Small intestine (tissue), 7 donors: ENCODE measurements around the gene ZCCHC13. TPM values are rescaled to one million over a fixed set of nuclear protein-coding genes. Genes with fewer than 3 reads are reported as not detected.

Experiments used
- DNase-seq, 2 donors: peaks; one replicate each; pipeline versions ENCODE4 v3.0.0 to v3.0.0-alpha.2; 2013
- FAIRE-seq: peaks from 2 replicates; lab custom pipeline; 2012; peaks lifted over from hg19 to GRCh38; lab: Jason Lieb, UNC
- H3K27ac ChIP-seq, 3 donors: one replicate each; pipeline ENCODE4 v1.5.1; 2013; ENCODE audit warnings: low read length in 2 of 3, mild to moderate bottlenecking in 2 of 3, control low read depth in 1 of 3, inconsistent platforms in 1 of 3, low read depth in 1 of 3, moderate library complexity in 1 of 3
- H3K27me3 ChIP-seq, 3 donors: one replicate each; pipeline ENCODE4 v1.6.1; 2013; ENCODE audit warnings: low read length in 3 of 3, inconsistent platforms in 1 of 3; ENCODE audit not compliant: control insufficient read depth in 3 of 3, insufficient read depth in 3 of 3
- H3K36me3 ChIP-seq, 3 donors: one replicate each; pipeline ENCODE4 v1.6.1; 2013; ENCODE audit warnings: low read length in 3 of 3, inconsistent platforms in 1 of 3, low read depth in 1 of 3, mild to moderate bottlenecking in 1 of 3, moderate library complexity in 1 of 3; ENCODE audit not compliant: control insufficient read depth in 3 of 3, insufficient read depth in 2 of 3
- H3K4me1 ChIP-seq, 3 donors: one replicate each; pipeline ENCODE4 v1.6.1; 2013; ENCODE audit warnings: low read length in 2 of 3, inconsistent platforms in 1 of 3, low read depth in 1 of 3, mild to moderate bottlenecking in 1 of 3, moderate library complexity in 1 of 3; ENCODE audit not compliant: control insufficient read depth in 3 of 3, insufficient read depth in 2 of 3
- H3K4me3 ChIP-seq, 3 donors: one replicate each; pipeline ENCODE4 v1.5.1; 2013; ENCODE audit warnings: low read length in 3 of 3, control low read depth in 1 of 3, inconsistent platforms in 1 of 3, low read depth in 1 of 3, mild to moderate bottlenecking in 1 of 3, moderate library complexity in 1 of 3
- H3K9me3 ChIP-seq, 2 donors: one replicate each; pipeline ENCODE4 v1.6.1; 2013; ENCODE audit warnings: low read depth in 1 of 2, low read length in 1 of 2; ENCODE audit not compliant: control insufficient read depth in 2 of 2, insufficient read depth in 1 of 2
- WGBS, 3 donors: extraction: QIAGEN DNeasy Blood & Tissue Kit; methylation state at CpG; one replicate each; pipeline ENCODE4 v1.1.7; 2013; 5-methylcytosine and 5-hydroxymethylcytosine counted together
- polyA plus RNA-seq, 4 donors: library from polyadenylated mRNA; stranded (reverse) in 3 of 4; unstranded in 1 of 4; fragments of 200-250 nt in 3 of 4; fragments of 120-200 nt in 1 of 4; gene quantifications; one replicate each; pipeline versions ENCODE4 v1.2.1 to v1.2.3, GENCODE V29; 2013
- donor health status: healthy with polysubstance abuse.
- donor health status: control.
- donor health status: control.
- donor health status: Bipolar disorder and iron deficiency.
- donor health status: healthy.

The ZCCHC13 gene
- polyA plus RNA-seq, 4 donors: not detected

DNA sequence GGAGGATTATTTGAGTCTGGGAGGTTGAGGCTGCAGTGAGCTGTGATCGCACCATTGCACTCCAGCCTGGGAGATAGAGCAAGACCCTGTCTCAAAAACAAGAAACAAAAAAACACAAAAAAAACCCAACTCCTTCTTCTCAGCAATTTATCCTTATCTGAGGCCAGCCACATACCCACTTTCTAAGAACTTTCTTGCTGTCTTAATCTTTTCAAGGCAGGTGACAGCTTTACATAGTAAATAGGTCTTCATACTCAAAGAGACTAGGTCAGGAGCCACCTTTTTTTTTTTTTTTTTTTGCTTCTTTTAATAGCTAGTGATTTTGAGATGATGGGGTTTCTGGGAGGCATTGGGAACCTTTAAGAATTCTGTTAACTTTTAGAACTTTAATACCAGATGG, 26.1 kb upstream of the ZCCHC13 start:
- no peaks in the 10 kb centered on the region for H3K4me1 ChIP-seq
- H3K27ac ChIP-seq: no peak overlapping the region
- H3K36me3 ChIP-seq: peaks cover 0 to 34% (median 4%) of the 10 kb centered on the region in 3 donors
- FAIRE-seq (no peak), DNase-seq (no peak)
- H3K4me3 ChIP-seq: no peak overlapping the region
- H3K9me3 ChIP-seq: no peaks in the 10 kb centered on the region
- 95 to 100% (median 100%) methylated on average over 1 of the region's 1 CpG for WGBS, 3 donors
- H3K27me3 ChIP-seq: no peaks in the 10 kb centered on the region

DNA sequence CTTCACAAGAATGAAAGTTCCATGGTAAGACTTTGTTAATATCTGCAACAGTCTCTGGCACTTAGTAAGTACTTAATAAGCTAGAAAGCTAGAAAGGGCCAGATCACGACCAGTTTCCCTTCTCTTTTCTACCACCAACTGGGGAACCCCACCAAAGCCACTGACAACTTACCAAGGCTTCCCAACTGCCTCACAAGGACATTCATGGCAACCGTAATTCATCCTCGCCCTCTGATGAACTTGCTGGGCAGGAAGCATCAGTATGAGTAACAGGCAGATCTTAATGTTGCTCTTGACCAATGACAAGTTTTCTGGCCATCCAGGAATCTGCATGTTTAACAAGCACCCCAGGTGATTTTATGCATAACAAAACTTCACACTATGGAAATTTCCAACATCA, 23.2 kb upstream of the ZCCHC13 start:
- no peaks in the 10 kb centered on the region for H3K27me3 ChIP-seq
- H3K9me3 ChIP-seq: no peaks in the 10 kb centered on the region
- H3K4me3 ChIP-seq: no peak overlapping the region
- no peak overlapping the region for H3K27ac ChIP-seq
- DNase-seq (no peak), FAIRE-seq (no peak)
- no peaks in the 10 kb centered on the region for H3K4me1 ChIP-seq
- peaks cover 0 to 23% (median 4%) of the 10 kb centered on the region in 3 donors for H3K36me3 ChIP-seq
- 65 to 92% (median 79%) methylated on average over 3 of the region's 3 CpGs for WGBS, 3 donors

DNA sequence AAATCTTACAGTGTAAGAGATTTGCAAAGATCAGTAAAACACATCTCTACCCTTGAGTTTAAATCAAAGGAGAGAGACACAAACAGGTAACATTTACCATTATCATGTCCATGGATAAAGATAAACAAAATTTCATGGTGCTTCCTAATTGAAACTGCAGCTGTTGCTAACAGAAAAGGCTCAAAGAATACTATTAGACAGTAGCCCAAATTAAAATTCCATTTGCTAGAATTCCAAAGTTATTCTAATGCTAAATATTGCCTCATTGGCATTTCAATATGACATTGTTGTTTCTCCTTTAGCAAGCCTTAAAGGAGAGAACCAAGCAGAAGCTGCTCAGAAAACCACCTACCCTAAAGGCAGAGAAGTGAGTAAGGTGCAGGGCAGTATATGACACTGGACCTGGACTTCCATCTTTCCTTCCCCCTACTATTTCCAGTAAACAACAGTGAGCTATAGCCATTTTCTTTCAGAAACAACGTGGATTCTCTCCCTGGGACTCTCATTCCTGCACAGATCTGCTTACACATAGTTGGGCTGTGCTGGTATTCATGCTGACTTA, 19.5 kb upstream of the ZCCHC13 start:
- Histone ChIP-seq H3K4me3 (no peak overlapping the region), H3K27me3 (no peaks in the 10 kb centered on the region), H3K9me3 (no peaks in the 10 kb centered on the region), H3K4me1 (no peaks in the 10 kb centered on the region), H3K27ac (no peak overlapping the region), H3K36me3 (peaks cover 1 to 17% (median 3%) of the 10 kb centered on the region in 3 donors)
- 28 to 42% (median 29%) methylated on average over 1 of the region's 1 CpG for WGBS, 3 donors
- FAIRE-seq (no peak), DNase-seq (no peak)

DNA sequence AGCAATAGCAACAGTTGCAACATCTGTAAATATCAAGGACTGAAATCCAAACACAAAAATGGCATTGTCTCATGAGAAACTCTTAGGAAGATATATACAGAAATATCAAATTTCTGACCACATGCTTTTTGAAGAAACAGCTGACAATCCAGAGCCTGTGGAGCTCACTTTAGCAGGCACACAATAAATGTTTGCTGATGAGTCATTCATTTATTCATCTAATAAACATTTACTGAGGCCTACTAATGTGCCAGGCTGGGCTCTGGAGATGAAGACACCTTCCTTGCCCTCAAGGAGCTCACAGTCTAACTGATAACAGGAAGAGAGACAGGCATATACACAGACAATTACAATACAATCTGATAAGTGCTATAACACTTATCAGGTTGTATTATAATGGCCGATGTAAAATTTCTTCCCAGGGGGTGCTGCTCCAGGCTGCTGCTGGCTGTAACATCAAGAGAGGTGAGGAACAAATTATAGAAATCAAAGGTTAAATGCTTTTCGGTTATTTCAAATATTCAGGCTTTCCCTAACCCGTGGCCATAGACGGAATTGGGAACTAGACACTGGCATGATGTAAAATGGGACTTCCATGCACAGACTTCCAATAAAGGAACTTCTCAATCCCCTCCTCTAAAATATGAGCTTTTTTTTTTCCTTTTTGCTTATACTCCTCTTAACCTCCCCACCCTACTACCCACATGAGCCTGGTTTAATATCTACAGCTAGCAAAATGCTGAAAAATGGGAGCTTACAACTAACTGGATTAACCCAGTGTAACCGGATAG, 16.8 kb upstream of the ZCCHC13 start:
- H3K4me1 ChIP-seq: no peaks in the 10 kb centered on the region
- H3K9me3 ChIP-seq: no peaks in the 10 kb centered on the region
- DNase-seq (peak in 1 of 2 donors; percentile 5), FAIRE-seq (no peak)
- peaks cover 0 to 15% (median 3%) of the 10 kb centered on the region in 3 donors for H3K36me3 ChIP-seq
- no peak overlapping the region for H3K4me3 ChIP-seq
- no peak overlapping the region for H3K27ac ChIP-seq
- H3K27me3 ChIP-seq: no peaks in the 10 kb centered on the region
- WGBS, 3 donors: 76 to 86% (median 84%) methylated on average over 5 of the region's 5 CpGs

GRCh38 chrX:74291577-74291963, 12.4 kb upstream of the ZCCHC13 start:
- peaks cover 0 to 8% (median 0%) of the 10 kb centered on the region in 3 donors for H3K36me3 ChIP-seq
- peak overlapping the region; percentile 54 to 82 (median 66) for H3K4me3 ChIP-seq
- H3K27ac ChIP-seq: peak overlapping the region; percentile 77 to 93 (median 90)
- no peak for FAIRE-seq
- H3K4me1 ChIP-seq: no peaks in the 10 kb centered on the region
- no peaks in the 10 kb centered on the region for H3K27me3 ChIP-seq
- 0 to 21% (median 4%) methylated on average over 6 of the region's 6 CpGs for WGBS, 3 donors
- DNase-seq: peak; percentile 39 to 42
- no peaks in the 10 kb centered on the region for H3K9me3 ChIP-seq

DNA sequence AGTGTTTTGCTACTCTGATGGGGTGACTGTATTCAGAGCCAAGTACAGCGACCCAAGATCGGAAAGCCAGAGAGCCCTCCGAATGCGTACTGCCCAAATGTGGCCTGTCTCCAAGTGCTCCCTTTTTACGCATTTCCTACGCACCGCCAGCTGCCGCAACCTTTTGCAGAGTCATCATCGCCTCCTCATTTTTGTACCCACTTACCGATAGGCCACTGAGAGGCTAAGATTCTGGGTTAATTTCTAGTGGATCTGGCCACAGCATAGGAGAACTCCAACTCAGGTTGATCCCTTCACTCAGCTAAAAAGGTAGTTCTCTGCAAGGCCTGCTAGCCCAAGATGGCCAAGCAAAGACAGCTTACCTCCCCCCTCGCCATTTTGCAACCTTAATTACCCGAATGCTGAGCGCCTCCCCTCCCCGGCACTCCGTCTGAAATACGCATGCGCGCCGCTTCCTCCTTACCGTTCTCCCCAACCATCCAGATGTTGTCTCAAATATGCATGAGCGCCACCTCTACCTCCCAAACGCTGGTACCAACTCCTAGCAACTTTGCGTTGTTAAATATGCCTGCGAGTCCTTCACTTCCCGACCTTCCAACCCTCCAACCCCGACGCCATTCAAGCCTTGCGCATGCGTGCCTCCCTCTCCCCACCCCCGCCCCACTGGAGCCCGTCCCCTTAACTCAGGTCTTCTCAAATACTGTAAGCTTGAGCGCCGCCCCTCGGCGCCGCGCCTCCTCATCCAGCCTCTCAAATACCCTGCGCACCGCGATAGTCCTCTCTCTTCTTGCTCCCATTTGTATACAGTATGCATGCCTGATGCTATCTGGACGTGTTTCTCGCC, 11.8 kb upstream of the ZCCHC13 start:
- Histone ChIP-seq H3K4me3 (peak overlapping the region; percentile 54 to 82 (median 66)), H3K27me3 (no peaks in the 10 kb centered on the region), H3K4me1 (no peaks in the 10 kb centered on the region), H3K27ac (peak overlapping the region; percentile 77 to 93 (median 90)), H3K36me3 (peaks cover 0 to 5% (median 0%) of the 10 kb centered on the region in 3 donors), H3K9me3 (no peaks in the 10 kb centered on the region)
- no peak for FAIRE-seq
- DNase-seq: peak; percentile 89 to 93
- 1 to 32% (median 11%) methylated on average over 38 to 42 of the region's 42 CpGs for WGBS, 3 donors

DNA sequence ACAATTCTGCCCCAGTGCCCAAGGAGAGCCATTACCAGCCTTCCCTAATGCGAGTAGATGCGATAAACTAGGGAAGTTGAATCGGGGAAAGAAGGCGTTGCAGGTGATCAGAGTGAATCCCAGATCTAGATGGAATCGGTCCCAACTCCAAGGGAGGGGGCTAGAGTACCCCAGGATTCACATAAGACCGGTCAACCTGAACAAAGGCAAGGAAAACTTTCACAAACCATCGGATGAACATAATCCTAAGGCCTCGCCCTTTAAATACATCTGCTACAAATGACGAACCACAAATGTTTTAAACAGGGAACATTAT, 11.2 kb upstream of the ZCCHC13 start:
- Histone ChIP-seq H3K9me3 (no peaks in the 10 kb centered on the region), H3K27ac (peak overlapping the region in 2 of 3 donors; percentile 86 to 93), H3K36me3 (peaks cover 0 to 4% (median 0%) of the 10 kb centered on the region in 3 donors), H3K4me3 (peak overlapping the region; percentile 54 to 82 (median 66)), H3K27me3 (no peaks in the 10 kb centered on the region), H3K4me1 (no peaks in the 10 kb centered on the region)
- 0 to 31% (median 14%) methylated on average over 9 of the region's 9 CpGs for WGBS, 3 donors
- no peak for FAIRE-seq
- DNase-seq: no peak

DNA sequence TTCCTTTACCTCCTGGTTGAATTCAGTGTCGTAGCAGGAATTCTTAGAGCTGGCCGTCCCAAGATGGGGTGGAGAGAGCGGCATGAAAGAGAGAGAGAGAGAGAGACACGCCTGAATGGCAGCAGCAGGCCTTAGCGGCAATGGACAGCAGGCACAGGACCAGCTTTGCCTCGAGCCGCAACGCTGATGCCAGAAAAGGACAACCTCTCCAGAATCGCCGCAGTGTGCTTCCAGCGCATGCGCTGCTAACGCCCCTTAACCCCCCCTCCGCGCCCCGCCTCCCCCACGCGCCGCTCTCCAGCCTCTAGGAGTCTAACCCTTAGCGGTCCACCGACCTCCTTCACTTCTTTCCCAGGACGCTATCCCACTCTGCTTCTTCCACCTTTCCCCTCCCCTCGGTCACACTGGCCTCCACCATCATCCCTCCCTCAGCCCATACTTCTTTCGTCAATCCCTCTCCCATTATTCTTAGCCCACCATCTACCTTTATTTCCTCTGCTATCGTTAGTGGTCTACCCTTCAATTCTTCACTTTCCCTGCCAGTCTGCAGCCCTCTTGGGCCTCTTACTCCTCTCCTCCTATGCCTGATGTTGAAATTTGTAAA, 10.5 kb upstream of the ZCCHC13 start:
- Histone ChIP-seq H3K36me3 (peaks cover 0 to 4% (median 0%) of the 10 kb centered on the region in 3 donors), H3K27ac (peak overlapping the region in 2 of 3 donors; percentile 86 to 93), H3K9me3 (no peaks in the 10 kb centered on the region), H3K4me3 (peak overlapping the region in 2 of 3 donors; percentile 66 to 82), H3K27me3 (no peaks in the 10 kb centered on the region), H3K4me1 (no peaks in the 10 kb centered on the region)
- peak; percentile 61 to 73 for DNase-seq
- 2 to 34% (median 9%) methylated on average over 11 to 25 of the region's 25 CpGs for WGBS, 3 donors
- no peak for FAIRE-seq
